ELF-1 (cell line): ENCODE results near the gene HIP1R.

Experiments
- DNase-seq: peaks from one replicate; pipeline ENCODE4 v3.0.0-alpha.2; 2016; ENCODE audit warnings: low read depth, low spot score

The HIP1R gene

DNA sequence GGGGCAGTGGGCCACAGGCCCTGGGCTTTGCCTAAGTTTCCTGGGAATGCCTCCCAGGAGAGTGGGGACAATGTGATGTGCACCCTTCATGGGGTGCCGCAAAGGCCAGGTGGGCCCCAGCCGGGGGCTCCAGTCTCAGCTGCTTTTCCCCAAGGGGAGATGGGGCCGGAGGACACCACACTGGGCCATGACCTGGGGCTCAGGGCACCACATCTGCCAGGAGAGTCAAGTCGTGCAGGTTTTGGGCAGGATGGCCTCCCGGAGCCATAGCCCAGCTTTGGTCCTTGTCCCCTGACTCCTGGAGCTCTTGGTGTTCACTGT, 12.2 kb downstream of the HIP1R start:
- DNase-seq, result no peak

DNA sequence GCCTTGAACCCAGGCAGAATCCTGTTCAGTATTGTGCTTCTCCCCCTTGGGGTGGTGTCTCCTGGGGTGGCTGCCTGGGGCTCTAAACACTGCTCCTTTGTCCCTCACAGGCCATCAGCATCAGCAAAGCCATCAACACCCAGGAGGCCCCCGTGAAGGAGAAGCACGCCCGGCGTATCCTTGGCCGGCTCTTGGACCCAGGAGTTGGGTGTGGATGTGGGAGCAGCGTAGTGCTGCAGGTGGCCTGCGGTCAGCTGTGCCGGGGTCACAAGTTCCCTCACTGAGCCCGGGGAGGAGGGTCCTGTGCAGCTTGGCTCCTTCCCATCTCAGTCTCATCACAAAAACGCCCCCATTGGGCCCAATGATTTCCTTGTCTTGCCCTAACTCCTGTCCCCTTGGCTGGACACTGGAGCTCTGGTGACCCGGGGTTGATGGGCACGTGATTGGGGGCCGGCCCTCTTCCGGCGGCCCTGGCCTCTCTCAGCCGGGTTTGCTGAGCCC, 12.7 kb downstream of the HIP1R start:
- DNase-seq, result no peak

DNA sequence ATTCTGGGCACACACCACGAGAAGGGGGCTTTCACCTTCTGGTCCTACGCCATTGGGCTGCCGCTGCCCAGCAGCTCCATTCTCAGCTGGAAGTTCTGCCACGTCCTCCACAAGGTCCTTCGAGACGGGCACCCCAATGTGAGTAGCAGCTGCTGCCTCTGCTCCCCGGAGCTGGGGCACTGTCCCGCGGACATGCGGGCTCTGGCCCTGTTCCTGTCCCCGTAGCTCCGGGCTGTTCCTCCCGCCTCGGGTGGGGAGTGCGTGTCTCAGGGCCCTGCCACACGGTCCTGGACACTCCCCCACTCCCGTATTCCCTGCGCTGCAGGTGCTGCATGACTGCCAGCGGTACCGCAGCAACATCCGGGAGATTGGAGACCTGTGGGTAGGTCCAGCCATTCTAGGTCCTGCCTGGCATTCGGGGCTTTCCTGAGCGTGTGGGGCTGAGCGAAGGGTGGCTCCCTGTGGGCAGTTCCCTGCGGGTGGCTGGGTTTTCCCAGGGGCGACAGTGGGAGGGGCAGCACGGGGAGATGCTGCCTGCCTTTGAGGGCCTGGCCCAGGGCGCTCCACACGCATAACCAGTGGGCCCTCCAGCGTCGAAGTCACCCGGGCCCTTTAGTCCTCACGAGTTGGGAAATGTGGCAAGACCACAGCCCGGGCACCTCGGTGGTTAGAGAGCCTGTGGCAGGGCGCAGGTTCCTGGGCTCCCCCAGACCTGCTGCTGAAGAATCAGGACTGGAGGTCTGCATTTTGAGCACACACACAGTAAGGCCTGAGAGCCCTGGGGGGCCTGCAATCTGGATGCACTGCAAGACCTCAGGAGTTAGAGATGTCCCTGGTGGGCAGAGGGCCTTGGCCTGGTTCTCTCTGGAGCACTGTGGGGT, 13.5 kb downstream of the HIP1R start:
- DNase-seq, result no peak

GRCh38 chr12:122849352-122850047, 14.2 kb downstream of the HIP1R start:
- DNase-seq, result no peak

GRCh38 chr12:122850048-122850445, 14.8 kb downstream of the HIP1R start:
- DNase-seq, result no peak

GRCh38 chr12:122850695-122851350, 15.6 kb downstream of the HIP1R start:
- DNase-seq, result no peak

DNA sequence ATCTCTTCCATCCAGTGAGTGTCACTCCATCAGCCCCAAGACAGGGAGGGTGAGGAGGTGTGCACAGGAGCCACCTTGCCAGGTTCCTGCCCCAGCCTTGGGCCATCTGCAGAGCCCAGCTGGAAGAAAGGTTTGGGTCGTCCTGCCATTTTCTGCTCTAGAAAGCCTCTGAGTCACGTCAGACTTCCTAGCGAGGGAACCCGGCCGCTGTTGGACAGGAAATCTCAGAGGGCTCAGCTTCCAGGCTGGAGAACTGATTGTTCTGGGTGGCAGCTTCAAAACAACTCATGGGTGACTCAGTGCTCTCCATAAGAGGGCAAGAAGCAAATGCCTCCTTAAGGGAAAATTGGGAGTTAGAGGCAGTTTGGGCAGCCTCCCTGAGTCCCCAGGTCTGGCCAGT, 16.6 kb downstream of the HIP1R start:
- no peak for DNase-seq

DNA sequence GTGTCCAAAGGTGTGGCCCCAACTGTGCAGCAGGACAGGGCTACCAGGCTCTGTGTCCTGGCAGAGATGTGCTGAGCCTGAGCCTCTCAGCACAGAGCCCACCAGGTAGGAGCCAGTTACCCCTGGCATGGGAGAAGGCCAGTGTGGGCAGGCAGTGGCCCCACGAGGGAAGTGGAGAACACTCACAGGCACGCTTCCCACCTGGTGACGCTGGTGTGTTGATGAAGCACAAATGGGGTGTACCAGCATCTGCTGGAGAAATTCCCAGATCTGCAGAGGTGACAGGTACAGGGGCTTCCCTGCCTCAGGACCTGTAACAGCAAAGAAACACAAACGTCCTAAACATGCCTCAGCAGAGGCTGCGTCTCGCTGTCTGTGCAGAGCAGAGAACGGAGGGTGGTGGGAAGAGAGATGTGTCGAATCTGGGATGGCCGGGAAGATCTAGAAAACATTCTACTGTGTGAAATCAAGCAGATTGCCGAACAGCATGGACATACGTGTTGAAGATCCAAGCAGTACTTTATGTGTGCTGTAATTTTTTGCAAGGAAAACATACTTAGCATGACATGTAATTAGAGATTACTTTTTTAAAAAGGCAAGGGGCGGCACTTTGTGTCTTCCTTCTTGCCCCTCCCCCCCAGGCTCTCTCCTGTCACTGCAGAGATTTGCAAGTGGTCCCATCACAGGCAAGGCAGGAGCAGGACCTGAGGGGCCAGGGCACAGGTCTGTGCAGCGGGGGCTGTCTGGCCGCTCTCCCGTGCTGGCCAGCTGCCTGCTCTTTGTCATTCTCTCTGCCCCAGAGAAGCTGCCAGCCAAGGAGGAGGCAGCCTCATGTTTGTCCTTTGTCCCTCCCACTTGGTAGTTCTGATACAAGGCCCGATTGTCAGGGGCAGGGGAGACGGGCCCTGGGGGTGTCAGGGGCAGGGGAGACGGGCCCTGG, 17.3 kb downstream of the HIP1R start:
- no peak for DNase-seq

DNA sequence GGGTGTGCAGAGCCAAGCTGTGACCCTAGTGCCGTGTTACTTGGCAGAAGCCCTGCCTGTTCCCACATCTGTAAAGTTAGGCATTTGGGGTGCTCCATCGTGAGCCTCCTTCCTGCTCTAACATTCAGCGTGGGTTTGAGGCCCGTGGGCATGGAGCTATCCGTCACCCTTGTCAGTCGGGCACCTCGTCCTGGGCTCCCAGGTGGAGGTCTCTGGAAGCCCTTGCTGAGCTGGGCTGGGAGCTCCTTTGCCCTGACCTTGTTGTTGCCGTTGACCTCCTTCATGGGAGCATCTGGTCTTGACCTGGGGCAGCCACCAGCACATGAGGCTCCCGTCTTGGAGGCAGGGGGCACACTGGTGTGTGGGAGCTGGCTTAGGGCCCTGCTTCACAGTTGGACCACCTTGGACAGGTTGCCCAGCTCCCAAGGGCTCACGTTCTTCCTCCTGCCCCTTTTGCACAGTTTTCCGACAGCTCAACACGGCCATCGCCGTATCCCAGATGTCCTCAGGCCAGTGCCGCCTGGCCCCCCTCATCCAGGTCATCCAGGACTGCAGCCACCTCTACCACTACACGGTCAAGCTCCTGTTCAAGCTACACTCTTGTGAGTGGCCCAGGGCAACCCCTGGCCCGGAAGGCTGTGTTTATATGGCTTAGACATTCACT, 18.5 kb downstream of the HIP1R start:
- no peak for DNase-seq

DNA sequence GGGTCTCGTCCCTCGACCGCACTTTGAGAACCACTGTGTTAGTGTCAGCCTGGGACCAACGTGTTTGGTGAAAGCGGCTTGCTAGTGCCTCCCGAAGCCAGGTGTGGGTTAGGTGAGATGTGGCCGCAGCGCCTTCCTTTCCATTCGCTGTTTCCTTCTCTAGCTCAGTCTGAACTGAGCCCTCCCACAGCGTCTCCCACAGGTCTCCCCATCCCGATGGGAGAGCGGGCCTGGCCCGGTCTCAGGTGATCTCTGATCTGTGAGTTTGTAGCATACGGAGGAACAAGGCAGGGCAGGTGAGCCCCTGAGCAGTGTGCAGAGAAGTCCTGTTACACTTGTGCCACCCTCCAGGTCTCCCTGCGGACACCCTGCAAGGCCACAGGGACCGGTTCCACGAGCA, 19.3 kb downstream of the HIP1R start:
- no peak for DNase-seq

DNA sequence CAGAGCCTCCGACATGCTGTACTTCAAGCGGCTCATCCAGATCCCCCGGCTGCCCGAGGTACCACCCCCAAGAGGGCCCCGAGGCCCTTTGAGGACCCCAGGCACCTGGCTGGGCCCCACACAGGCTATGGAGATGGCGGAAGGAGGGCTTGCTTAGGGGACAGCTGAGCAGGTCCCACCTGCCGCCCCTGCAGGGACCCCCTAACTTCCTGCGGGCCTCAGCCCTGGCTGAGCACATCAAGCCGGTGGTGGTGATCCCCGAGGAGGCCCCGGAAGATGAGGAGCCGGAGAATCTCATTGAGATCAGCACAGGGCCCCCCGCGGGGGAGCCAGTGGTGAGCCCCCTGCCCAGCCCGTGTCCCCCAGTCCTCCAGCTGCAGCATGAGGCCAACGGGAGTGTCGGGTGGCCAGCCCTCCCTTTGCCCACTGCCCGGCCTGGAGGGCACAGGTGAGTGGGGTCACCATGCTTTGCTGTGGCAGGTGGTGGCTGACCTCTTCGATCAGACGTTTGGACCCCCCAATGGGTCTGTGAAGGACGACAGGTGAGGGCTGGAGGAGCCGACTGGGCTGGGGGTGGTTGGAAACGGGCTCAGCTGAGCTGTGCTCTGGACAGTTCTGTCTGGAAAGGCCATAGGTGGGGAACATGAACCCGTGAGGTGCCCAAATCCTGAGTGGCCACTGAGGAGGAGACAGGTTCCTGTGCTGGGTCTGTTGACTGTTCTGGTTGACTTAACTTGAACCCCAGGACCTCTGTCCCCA, 20.0 kb downstream of the HIP1R start:
- DNase-seq, result no peak

GRCh38 chr12:122855928-122856831, 20.9 kb downstream of the HIP1R start:
- no peak for DNase-seq

DNA sequence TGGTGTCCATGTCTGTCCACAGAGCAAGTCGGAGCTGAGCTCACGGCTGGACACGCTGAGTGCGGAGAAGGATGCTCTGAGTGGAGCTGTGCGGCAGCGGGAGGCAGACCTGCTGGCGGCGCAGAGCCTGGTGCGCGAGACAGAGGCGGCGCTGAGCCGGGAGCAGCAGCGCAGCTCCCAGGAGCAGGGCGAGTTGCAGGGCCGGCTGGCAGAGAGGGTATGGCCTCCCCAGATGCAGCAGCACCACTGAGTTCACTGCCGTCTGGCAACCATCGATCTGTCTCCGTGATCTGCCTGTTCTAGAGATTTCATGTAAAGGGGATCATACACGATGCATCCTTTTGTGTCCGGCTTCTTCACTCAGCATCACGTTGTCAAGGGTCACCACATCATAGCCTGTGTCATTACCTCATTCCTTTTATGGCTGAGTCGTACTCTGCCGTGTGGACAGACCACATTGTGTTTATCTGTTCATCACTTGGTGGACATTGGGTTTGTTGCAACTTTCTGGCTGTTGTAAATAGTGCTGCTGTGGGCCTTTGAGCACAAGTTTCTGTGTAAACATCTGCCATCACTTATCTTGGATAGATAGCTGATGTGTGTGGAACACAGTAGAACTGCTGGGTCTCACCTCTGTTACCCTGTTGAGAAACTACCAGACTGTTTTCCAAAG, 21.9 kb downstream of the HIP1R start:
- DNase-seq, result no peak

DNA sequence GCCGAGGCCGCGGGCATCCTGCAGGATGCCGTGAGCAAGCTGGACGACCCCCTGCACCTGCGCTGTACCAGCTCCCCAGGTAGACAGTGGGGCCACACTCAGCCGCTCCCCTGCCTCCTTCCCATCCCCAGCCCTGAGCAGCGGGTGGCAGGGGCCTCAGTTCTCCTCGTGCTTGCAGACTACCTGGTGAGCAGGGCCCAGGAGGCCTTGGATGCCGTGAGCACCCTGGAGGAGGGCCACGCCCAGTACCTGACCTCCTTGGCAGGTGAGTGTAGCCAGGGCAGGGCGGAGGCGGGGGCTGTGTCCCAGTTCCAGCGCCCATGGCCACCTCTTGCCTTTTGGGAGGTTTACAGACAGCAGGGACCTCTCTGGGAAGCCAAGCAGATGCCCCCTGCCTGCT, 22.9 kb downstream of the HIP1R start:
- no peak for DNase-seq

GRCh38 chr12:122858591-122859302, 23.5 kb downstream of the HIP1R start:
- DNase-seq, result no peak

- no peak for DNase-seq
Measured at GRCh38 chr12:122859303-122860039, 24.2 kb downstream of the HIP1R start.
